Esophagus squamous epithelium (tissue), 5 donors: ENCODE measurements around the gene RSPO4. TPM values are rescaled to one million over a fixed set of nuclear protein-coding genes. Genes with fewer than 3 reads are reported as not detected.

Source experiments
- DNase-seq: peaks from one replicate; lab custom pipeline; 2025; lab: John Stamatoyannopoulos, UW
- H3K27ac ChIP-seq, 4 donors: fragments of 200-600 bp; sonication (generic); one replicate each; pipeline ENCODE4 v1.5.1; 2016 to 2019; ENCODE audit warnings: mild to moderate bottlenecking in 1 of 4
- H3K27me3 ChIP-seq, 4 donors: fragments of 200-600 bp; sonication (generic); 1 replicate in 3 of 4; 2 replicates in 1 of 4; pipeline versions ENCODE4 v1.5.1 to v1.6.0; 2017 to 2021; ENCODE audit warnings: antibody characterized with exemption in 1 of 4
- H3K36me3 ChIP-seq, 3 donors: fragments of 200-600 bp; sonication (generic); one replicate each; pipeline ENCODE4 v1.5.1; 2016 to 2019
- H3K4me1 ChIP-seq, 3 donors: fragments of 200-600 bp; sonication (generic); one replicate each; pipeline ENCODE4 v1.5.1; 2017 to 2019
- H3K4me3 ChIP-seq, 4 donors: fragments of 200-600 bp; sonication (generic); 1 replicate in 3 of 4; 2 replicates in 1 of 4; pipeline ENCODE4 v1.5.1; 2016 to 2019; ENCODE audit warnings: mild to moderate bottlenecking in 2 of 4, moderate library complexity in 1 of 4
- H3K9me3 ChIP-seq, 3 donors: fragments of 200-600 bp; sonication (generic); one replicate each; pipeline ENCODE4 v1.5.1; 2016 to 2019
- POLR2A ChIP-seq, 4 donors: fragments of 450-650 bp; IDR thresholded peaks; one replicate each; pipeline ENCODE4 v1.6.1; 2017; ENCODE audit warnings: antibody characterized with exemption in 4 of 4, mild to moderate bottlenecking in 4 of 4, moderate library complexity in 3 of 4
- WGBS, 2 donors: methylation state at CpG; one replicate each; pipeline ENCODE4 v1.1.5; 2018; 5-methylcytosine and 5-hydroxymethylcytosine counted together
- intact Hi-C: fragments of 100-400 bp; cut with DNase I; formaldehyde crosslinking; loops from one replicate; pipeline ENCODE4 v1.15.0; 2022
- total RNA-seq, 4 donors: library from RNA; depleted of rRNA; stranded (reverse); fragments of >200 nt; gene quantifications; one replicate each; pipeline ENCODE4 v1.1.0, GENCODE V29; 2016
- TF ChIP-seq, protein P1 (sequence below), 6 experiments: fragments of 450-650 bp in 4 of 6; fragments of 200-600 bp in 2 of 6; sonication (generic) in 2 of 6; IDR thresholded peaks; one replicate each; pipeline ENCODE4 v1.5.1; 2016 to 2019; ENCODE audit warnings: antibody characterized with exemption in 6 of 6, mild to moderate bottlenecking in 4 of 6, moderate library complexity in 4 of 6
- donor health status: DM: yes; HTN: yes; CAD: no.

The RSPO4 gene
- total RNA-seq, 4 donors from 2014 or later = 0.18 to 0.23 (median 0.19) TPM; not detected in 1

DNA sequence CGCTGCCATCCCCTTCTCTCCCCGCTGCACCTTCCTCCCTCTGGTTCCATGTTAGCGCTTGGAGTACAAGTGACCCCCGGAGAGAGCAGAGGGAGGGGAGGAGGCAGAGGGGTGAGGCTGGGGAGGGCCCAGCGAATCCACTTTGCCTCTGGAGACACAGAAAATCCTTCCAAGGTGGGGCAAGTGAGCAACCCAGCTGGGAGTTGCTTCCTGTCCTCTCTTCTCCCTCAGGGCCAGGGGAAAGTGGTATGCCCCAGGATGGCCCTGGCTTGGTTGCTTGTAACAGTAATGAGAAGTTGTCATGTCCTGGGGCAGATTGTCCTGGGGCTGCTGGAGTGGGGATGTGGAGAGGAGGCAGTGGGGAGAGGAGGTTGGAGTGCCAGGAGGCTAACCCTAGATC, 85.3 kb downstream of the RSPO4 start:
- Histone ChIP-seq H3K27me3 (peaks cover 0 to 37% (median 0%) of the 10 kb centered on the region in 4 donors), H3K4me3 (no peak overlapping the region), H3K36me3 (no peaks in the 10 kb centered on the region), H3K9me3 (no peaks in the 10 kb centered on the region), H3K4me1 (peaks cover 0 to 1% (median 0%) of the 10 kb centered on the region in 3 donors), H3K27ac (no peak overlapping the region)
- TF ChIP-seq POLR2A (IDR thresholded peaks at IDR 0.05) = no peak
- TF ChIP-seq, protein P1, sequence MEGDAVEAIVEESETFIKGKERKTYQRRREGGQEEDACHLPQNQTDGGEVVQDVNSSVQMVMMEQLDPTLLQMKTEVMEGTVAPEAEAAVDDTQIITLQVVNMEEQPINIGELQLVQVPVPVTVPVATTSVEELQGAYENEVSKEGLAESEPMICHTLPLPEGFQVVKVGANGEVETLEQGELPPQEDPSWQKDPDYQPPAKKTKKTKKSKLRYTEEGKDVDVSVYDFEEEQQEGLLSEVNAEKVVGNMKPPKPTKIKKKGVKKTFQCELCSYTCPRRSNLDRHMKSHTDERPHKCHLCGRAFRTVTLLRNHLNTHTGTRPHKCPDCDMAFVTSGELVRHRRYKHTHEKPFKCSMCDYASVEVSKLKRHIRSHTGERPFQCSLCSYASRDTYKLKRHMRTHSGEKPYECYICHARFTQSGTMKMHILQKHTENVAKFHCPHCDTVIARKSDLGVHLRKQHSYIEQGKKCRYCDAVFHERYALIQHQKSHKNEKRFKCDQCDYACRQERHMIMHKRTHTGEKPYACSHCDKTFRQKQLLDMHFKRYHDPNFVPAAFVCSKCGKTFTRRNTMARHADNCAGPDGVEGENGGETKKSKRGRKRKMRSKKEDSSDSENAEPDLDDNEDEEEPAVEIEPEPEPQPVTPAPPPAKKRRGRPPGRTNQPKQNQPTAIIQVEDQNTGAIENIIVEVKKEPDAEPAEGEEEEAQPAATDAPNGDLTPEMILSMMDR (IDR thresholded peaks at IDR 0.05) = no peak
- whole genome bisulfite sequencing, 2 donors = 58% methylated on average over 3 of the region's 5 CpGs; no CpG with 5 or more reads in 1 of the 2 donors
- intact Hi-C loops = no loop called here
- no peak for DNase-seq

GRCh38 chr20:916125-916799, 85.8 kb downstream of the RSPO4 start, which contains the start of gene ANGPT4:
Gene ANGPT4, minus strand, starts transcription at chr20:916334. Its CDS starts 120 bp downstream, at chr20:916214.
- 41 to 47% methylated on average over 11 to 18 of the region's 18 CpGs for whole genome bisulfite sequencing, 2 donors
- no peak for TF ChIP-seq POLR2A (IDR thresholded peaks at IDR 0.05)
- TF ChIP-seq, protein P1 (IDR thresholded peaks at IDR 0.05) = no peak
- Histone ChIP-seq H3K27ac (no peak within 1 kb of the TSS), H3K9me3 (no peaks in the 10 kb centered on the region), H3K4me1 (peaks cover 0 to 7% (median 0%) of the 10 kb centered on the region in 3 donors), H3K27me3 (peaks cover 0 to 41% (median 0%) of the 10 kb centered on the region in 4 donors), H3K4me3 (no peak within 1 kb of the TSS), H3K36me3 (no peaks in the 10 kb centered on the region)
- no peak for DNase-seq
- intact Hi-C loops = no loop called here

DNA sequence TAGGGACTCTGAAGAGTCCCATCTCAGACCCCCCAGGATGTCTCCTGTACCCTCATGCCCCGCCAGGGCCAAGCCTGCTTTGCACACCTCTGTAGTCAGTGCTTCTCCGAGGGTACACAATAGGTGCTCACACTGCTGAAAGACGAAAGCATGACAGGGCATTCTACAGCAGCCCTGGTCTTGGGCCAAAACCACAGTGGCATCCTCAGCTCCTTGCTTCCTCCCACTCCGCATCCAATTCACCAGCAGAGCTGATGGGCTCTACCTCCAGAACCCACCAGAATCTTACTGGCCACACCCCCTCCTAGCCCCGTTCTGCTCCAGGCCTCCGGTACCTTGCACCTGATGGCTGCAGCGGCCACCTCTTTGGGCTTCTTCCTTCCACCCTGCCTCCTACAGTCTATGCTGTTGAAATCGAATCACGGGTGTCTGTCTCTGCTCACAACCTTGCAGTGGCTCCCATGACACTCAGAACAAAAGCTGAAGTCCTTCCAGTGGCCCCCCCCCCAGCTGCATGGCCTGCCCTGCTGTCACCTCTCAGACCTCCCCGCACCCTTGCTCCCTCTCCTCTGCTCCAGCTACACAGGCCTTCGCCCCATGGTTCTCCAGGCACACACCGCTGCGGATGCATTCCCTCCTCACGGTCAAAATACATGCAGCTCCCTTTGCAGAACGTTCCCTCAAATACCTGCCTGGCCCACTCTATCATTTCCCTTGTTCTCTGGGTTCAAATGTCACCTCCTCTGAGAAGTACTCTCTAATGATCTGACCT, 87.2 kb downstream of the RSPO4 start:
- peaks cover 0 to 11% (median 0%) of the 10 kb centered on the region in 3 donors for H3K4me1 ChIP-seq
- H3K27me3 ChIP-seq = peaks cover 0 to 41% (median 0%) of the 10 kb centered on the region in 4 donors
- H3K36me3 ChIP-seq = no peaks in the 10 kb centered on the region
- no peaks in the 10 kb centered on the region for H3K9me3 ChIP-seq
- intact Hi-C loops = no loop called here
- TF ChIP-seq, protein P1 (IDR thresholded peaks at IDR 0.05) = no peak
- TF ChIP-seq POLR2A (IDR thresholded peaks at IDR 0.05) = no peak
- 60 to 70% methylated on average over 15 of the region's 15 CpGs for WGBS, 2 donors
- H3K4me3 ChIP-seq = no peak overlapping the region
- no peak for DNase-seq
- H3K27ac ChIP-seq = no peak overlapping the region

DNA sequence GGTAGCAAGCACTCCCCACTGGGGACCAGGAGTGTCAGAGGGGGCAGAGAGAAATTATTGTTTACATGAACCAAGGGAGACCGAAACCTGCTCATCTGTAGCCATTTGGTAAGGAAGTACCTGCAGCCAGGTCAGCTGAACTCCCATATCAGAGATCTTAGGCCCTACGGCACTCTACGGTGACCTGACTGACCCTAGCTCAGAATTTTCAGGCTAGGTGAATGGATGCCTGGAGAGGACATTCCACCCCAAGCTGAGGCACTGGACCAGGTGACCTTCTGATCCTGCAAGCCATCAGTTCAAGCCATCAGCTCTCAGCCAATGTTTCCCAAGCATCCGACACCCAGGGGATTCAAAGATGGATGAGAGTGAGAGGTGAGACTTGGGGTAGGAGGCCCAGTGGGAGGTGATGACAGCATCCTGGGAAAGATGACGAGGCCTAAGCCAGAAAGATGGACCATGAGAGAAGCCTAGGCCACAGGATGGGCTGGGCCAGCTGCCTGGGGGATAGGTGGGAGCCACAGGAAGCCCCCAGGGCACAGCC, 88.7 kb downstream of the RSPO4 start:
- WGBS, 2 donors = 82 to 89% methylated on average over 4 to 5 of the region's 5 CpGs

More for the DNA sequence above, 88.7 kb downstream of the RSPO4 start:
- no peak overlapping the region for H3K27ac ChIP-seq
- H3K9me3 ChIP-seq = no peaks in the 10 kb centered on the region
- DNase-seq = no peak
- intact Hi-C loops = no loop called here
- H3K36me3 ChIP-seq = no peaks in the 10 kb centered on the region
- no peak for TF ChIP-seq POLR2A (IDR thresholded peaks at IDR 0.05)
- TF ChIP-seq, protein P1 (IDR thresholded peaks at IDR 0.05) = no peak
- no peak overlapping the region for H3K4me3 ChIP-seq
- H3K27me3 ChIP-seq = peaks cover 0 to 41% (median 0%) of the 10 kb centered on the region in 4 donors
- peaks cover 0 to 11% (median 0%) of the 10 kb centered on the region in 3 donors for H3K4me1 ChIP-seq
